ENCODE results near the gene FOXP1. TPM values are rescaled to one million over a fixed set of nuclear protein-coding genes. Genes with fewer than 3 reads are reported as not detected.

The FOXP1 gene
- total RNA-seq, 1 donor from 2014 or later, result 107 TPM

GRCh38 chr3:71554649-71555048, 28.9 kb downstream of the FOXP1 start:
- H3K4me1 Mint-ChIP-seq (ENCODE audit: low read depth, unreplicated experiment), result peaks cover 32% of the 10 kb centered on the region
- H3K9me3 Mint-ChIP-seq (ENCODE audit: unreplicated experiment), result no peaks in the 10 kb centered on the region
- H3K4me3 Mint-ChIP-seq (ENCODE audit: unreplicated experiment), result no peak overlapping the region
- H3K27ac ChIP-seq (ENCODE audit: low read depth, low read length), result no peak overlapping the region
- no peak overlapping the region for H3K27ac Mint-ChIP-seq (ENCODE audit: unreplicated experiment)
- H4K20me1 ChIP-seq (ENCODE audit: insufficient read depth, low read length), result no peaks in the 10 kb centered on the region
- H3K9ac ChIP-seq (ENCODE audit: low read length), result no peak overlapping the region
- no peak overlapping the region for H3K4me2 ChIP-seq (ENCODE audit: low read length)
- H2AFZ ChIP-seq (ENCODE audit: low read depth, low read length), result no peak overlapping the region
- H3K27me3 Mint-ChIP-seq (ENCODE audit: low read depth, unreplicated experiment), result no peaks in the 10 kb centered on the region
- no peaks in the 10 kb centered on the region for H3K27me3 ChIP-seq (ENCODE audit: insufficient read depth, low read length)
- FAIRE-seq (no peak), DNase-seq (ENCODE audit: low read depth) (no peak)
- no peak overlapping the region for H3K4me3 ChIP-seq (ENCODE audit: insufficient read depth, low read depth, low read length)
- peaks cover 4% of the 10 kb centered on the region for H3K36me3 Mint-ChIP-seq (ENCODE audit: low read depth, unreplicated experiment)
- H3K79me2 ChIP-seq (ENCODE audit: insufficient read depth, low read length), result peaks cover 90% of the 10 kb centered on the region
- no peaks in the 10 kb centered on the region for H3K9me3 ChIP-seq (ENCODE audit: insufficient read depth, low read depth, low read length)
- no peak for TF ChIP-seq EZH2 (IDR thresholded peaks at IDR 0.05; ENCODE audit: insufficient read depth, low read length)
- TF ChIP-seq, protein P1, sequence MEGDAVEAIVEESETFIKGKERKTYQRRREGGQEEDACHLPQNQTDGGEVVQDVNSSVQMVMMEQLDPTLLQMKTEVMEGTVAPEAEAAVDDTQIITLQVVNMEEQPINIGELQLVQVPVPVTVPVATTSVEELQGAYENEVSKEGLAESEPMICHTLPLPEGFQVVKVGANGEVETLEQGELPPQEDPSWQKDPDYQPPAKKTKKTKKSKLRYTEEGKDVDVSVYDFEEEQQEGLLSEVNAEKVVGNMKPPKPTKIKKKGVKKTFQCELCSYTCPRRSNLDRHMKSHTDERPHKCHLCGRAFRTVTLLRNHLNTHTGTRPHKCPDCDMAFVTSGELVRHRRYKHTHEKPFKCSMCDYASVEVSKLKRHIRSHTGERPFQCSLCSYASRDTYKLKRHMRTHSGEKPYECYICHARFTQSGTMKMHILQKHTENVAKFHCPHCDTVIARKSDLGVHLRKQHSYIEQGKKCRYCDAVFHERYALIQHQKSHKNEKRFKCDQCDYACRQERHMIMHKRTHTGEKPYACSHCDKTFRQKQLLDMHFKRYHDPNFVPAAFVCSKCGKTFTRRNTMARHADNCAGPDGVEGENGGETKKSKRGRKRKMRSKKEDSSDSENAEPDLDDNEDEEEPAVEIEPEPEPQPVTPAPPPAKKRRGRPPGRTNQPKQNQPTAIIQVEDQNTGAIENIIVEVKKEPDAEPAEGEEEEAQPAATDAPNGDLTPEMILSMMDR (IDR thresholded peaks at IDR 0.05; ENCODE audit: insufficient read depth, low read depth, low read length), result no peak
- H3K4me1 ChIP-seq (ENCODE audit: insufficient read depth, low read length), result peaks cover 17% of the 10 kb centered on the region
- H3K36me3 ChIP-seq (ENCODE audit: insufficient read depth, low read length), result no peaks in the 10 kb centered on the region

DNA sequence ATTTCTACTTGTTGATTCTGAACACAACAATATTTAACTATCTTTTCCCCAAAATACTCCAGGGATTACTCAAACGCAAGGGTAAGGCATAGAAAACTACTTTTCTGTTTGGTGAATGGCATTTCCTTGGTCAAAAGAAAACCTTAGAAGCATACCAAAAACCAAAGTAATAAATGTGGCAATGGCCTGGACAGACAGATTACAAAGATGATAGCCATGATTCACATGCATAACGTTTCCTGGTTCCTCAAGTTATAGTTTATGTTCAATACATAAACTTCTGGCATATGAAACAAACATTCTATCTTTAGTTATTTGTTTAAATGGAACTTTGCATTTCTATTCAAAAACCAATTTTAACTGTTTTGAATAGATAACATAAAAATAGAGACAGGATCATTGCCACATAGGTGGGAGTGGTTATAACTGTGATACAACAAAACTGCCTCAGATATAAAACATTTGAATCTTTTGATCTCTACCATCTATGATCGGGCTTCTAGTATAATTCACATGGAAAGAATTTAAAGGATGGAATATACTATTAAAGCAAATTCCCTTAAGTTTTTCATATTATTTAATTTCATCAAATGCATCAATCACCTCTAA, 32.1 kb downstream of the FOXP1 start:
- FAIRE-seq, result peak; percentile 96
- Mint-ChIP-seq H3K9me3 (ENCODE audit: unreplicated experiment) (no peaks in the 10 kb centered on the region), H3K4me1 (ENCODE audit: low read depth, unreplicated experiment) (peaks cover 34% of the 10 kb centered on the region), H3K27me3 (ENCODE audit: low read depth, unreplicated experiment) (no peaks in the 10 kb centered on the region), H3K36me3 (ENCODE audit: low read depth, unreplicated experiment) (peaks cover 7% of the 10 kb centered on the region), H3K4me3 (ENCODE audit: unreplicated experiment) (no peak overlapping the region), H3K27ac (ENCODE audit: unreplicated experiment) (peak overlapping the region; percentile 64)
- Histone ChIP-seq H3K4me2 (ENCODE audit: low read length) (peak overlapping the region; percentile 54), H3K27me3 (ENCODE audit: insufficient read depth, low read length) (no peaks in the 10 kb centered on the region), H3K4me3 (ENCODE audit: insufficient read depth, low read depth, low read length) (no peak overlapping the region), H4K20me1 (ENCODE audit: insufficient read depth, low read length) (peaks cover 12% of the 10 kb centered on the region), H3K9me3 (ENCODE audit: insufficient read depth, low read depth, low read length) (no peaks in the 10 kb centered on the region), H3K27ac (ENCODE audit: low read depth, low read length) (peak overlapping the region; percentile 60), H3K9ac (ENCODE audit: low read length) (peak overlapping the region; percentile 19), H3K79me2 (ENCODE audit: insufficient read depth, low read length) (peaks cover 94% of the 10 kb centered on the region), H3K36me3 (ENCODE audit: insufficient read depth, low read length) (peaks cover 11% of the 10 kb centered on the region), H3K4me1 (ENCODE audit: insufficient read depth, low read length) (peaks cover 13% of the 10 kb centered on the region), H2AFZ (ENCODE audit: low read depth, low read length) (no peak overlapping the region)
- TF ChIP-seq EZH2 (IDR thresholded peaks at IDR 0.05; ENCODE audit: insufficient read depth, low read length), result no peak
- TF ChIP-seq, protein P1 (IDR thresholded peaks at IDR 0.05; ENCODE audit: insufficient read depth, low read depth, low read length), result no peak
- DNase-seq (ENCODE audit: low read depth), result peak; percentile 74

DNA sequence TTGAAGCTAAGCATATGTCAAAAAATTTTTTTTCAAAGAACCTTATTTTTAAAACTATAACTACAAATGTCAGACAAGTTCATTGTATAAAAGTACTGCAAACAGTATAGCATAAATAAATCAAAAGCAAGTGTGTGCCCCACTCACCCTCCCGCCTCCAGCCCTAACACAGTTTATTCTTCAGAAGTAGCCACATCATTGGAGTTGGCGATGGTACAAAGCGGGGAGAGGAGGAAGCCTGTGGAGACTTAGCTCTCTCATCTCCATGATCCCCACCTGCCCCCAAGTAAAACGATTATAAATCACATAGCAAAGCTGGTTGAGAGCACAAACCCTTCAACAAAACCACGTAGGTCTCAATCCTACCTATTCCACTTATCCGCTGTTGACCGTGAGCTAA, 33.6 kb downstream of the FOXP1 start:
- peak overlapping the region; percentile 58 for H3K27ac Mint-ChIP-seq (ENCODE audit: unreplicated experiment)
- H3K4me1 ChIP-seq (ENCODE audit: insufficient read depth, low read length), result peaks cover 13% of the 10 kb centered on the region
- peaks cover 34% of the 10 kb centered on the region for H3K4me1 Mint-ChIP-seq (ENCODE audit: low read depth, unreplicated experiment)
- TF ChIP-seq EZH2 (IDR thresholded peaks at IDR 0.05; ENCODE audit: insufficient read depth, low read length), result no peak
- TF ChIP-seq, protein P1 (IDR thresholded peaks at IDR 0.05; ENCODE audit: insufficient read depth, low read depth, low read length), result no peak
- H3K4me3 Mint-ChIP-seq (ENCODE audit: unreplicated experiment), result no peak overlapping the region
- no peaks in the 10 kb centered on the region for H3K27me3 Mint-ChIP-seq (ENCODE audit: low read depth, unreplicated experiment)
- peaks cover 96% of the 10 kb centered on the region for H3K79me2 ChIP-seq (ENCODE audit: insufficient read depth, low read length)
- no peak overlapping the region for H3K27ac ChIP-seq (ENCODE audit: low read depth, low read length)
- no peaks in the 10 kb centered on the region for H3K9me3 ChIP-seq (ENCODE audit: insufficient read depth, low read depth, low read length)
- no peaks in the 10 kb centered on the region for H3K9me3 Mint-ChIP-seq (ENCODE audit: unreplicated experiment)
- DNase-seq (ENCODE audit: low read depth) (no peak), FAIRE-seq (no peak)
- no peak overlapping the region for H2AFZ ChIP-seq (ENCODE audit: low read depth, low read length)
- no peak overlapping the region for H3K4me3 ChIP-seq (ENCODE audit: insufficient read depth, low read depth, low read length)
- H3K9ac ChIP-seq (ENCODE audit: low read length), result no peak overlapping the region
- peaks cover 12% of the 10 kb centered on the region for H4K20me1 ChIP-seq (ENCODE audit: insufficient read depth, low read length)
- H3K36me3 ChIP-seq (ENCODE audit: insufficient read depth, low read length), result peaks cover 13% of the 10 kb centered on the region
- H3K27me3 ChIP-seq (ENCODE audit: insufficient read depth, low read length), result no peaks in the 10 kb centered on the region
- H3K4me2 ChIP-seq (ENCODE audit: low read length), result no peak overlapping the region
- peaks cover 7% of the 10 kb centered on the region for H3K36me3 Mint-ChIP-seq (ENCODE audit: low read depth, unreplicated experiment)

Data from astrocyte (in vitro differentiated cells and primary cell).